Raji (cell line): ENCODE results near the gene ZBTB21.

ENCODE experiments used
- POLR2A ChIP-seq: IDR thresholded peaks from 2 replicates; pipeline ENCODE4 v1.6.1; 2011; ENCODE audit warnings: low read depth, low read length, control low read depth; ENCODE audit not compliant: insufficient read depth

The ZBTB21 gene

DNA sequence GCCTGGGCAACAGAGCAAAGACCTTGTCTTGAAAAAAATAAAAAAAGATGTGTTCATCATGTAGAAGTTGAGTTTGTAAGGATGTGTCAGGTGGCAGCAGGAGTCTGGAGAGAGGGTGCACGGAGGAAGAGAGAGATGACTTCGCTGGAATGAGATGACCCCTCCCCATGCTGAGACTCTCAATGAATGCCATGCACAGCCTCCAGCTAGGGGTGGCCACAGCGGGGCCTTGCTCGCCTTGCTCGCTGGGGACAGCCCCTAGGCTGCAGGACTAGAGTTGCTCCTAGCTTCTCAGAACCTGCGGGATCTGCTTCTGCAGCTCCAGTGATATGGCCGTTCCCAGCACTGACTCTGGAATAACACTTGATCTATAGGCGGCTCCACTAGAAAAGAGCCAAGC is 49.8 kb downstream of the ZBTB21 start:
- no peak for TF ChIP-seq POLR2A

DNA sequence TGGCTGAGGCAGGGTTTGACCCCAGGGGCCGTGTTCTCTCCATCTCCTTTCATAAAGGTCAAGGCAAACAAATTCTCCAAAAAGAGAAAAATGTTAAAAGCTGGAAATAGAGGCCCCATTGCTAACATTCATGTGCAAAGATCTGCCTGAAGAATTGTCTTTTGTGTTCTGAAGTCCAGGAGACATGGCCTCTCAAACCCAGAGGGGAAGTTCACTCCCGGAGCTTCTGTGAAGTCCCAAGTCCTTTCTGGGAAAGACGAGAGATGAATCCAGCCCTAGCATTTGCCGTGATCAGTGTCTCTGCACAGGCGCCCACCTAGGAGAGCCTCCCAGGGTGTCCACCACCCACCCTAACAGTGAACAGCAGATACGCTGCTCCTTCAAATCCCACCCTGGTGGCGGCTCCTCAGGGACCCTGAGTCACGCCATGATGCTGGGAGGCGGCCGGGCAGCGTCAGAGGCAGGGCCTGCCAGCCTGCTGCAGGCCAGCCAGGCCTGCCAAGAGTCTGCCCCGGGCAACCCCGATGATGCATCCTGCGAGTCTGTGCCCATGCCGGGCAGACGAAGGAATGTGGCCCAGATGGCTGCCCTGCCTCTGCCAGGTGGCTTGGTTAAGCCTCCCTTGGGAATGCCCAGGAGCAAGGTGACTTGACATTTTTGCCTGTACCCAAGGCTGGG is 51.1 kb downstream of the ZBTB21 start:
- TF ChIP-seq POLR2A, result no peak

DNA sequence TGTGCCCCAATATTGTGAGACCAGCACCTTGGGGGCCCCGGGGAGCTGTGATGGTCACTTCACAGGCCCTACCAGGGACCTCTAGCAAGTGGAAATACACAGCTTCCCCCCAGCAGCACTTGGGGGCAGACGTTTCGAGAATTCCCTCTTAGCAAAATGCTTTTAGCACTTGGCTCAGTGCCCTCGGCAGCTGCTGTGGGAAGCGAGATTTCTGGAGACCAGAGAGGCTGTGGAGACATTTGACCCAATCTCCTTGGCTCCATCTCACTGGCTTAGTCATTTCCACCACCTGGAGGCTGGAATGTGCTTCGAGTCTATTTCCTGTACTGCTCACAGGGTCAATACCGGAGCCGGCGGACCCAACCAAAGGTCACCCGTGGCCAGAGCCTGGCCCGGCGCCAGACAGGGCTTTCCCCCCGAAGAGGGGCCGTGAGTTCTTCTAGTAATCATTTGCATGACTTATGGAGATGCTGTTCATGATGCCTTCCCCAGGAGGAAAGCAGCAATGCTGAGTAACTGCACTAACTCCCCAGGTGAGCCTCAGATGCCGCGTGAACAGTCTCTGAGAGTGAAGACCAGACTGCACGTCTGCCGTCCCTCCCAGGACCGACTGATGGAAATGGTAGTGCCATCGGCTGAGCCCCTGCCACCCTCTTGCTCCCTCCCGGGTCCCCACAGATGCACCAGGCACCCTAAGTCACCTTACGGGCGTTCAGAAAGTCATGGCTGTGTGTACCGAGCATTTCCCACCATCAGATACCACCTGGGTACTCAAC is 52.0 kb downstream of the ZBTB21 start:
- no peak for TF ChIP-seq POLR2A

DNA sequence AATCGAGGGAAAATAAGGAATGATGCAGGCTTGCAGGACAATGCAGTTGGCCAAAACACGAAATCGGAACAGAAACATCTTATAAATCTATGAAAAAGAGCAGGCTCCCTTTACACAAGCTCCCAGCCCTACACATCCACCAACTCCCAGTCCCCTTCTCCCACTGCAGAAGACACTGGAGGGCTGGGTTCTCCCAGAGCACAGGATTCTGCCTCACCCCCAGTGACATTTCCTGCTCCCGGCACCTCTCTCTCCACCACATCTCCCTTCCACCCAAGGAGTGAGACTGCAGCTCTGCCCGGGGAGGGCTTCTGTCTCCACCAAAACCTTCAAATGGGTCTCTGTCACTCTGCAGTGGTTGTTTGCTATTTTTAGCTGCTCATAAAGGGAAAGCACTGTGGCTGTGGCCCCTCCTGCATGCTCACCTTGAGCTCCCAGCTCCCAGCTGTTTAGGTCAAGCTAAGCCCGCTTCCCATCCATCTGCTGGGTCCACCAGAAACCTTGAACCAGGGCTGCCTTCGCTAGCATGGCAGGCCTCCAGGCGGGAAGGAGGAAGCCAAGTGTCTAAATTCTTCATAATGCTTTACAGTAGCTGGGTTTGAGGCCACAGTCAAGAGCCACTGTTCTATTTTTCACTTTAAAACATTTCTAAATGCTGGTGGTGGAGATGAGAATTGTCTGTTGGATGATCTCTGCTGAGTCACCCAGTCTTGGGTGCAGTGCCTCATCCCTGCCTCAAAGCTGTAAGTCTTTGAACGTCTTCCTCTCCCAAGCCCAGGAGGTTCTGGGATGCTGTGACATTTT is 53.0 kb downstream of the ZBTB21 start:
- TF ChIP-seq POLR2A, result no peak

DNA sequence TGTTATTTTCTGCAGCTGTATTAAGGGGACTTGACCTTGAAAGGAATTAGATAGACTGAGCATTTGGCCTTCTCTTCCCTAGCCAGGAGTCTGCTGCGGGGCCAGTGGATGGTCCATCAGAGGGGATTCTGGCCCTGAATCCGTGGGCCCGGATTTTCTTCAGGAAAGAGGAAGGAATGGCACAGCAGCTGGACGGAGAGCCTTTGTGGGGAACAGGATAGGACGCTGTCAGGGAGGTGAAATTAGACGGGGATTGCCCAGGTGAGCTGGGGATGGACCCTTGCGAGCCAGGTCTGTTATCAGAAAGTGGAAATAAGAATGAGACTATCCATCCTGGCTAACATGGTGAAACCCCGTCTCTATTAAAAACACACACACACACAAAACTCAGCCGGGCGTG is 54.6 kb downstream of the ZBTB21 start:
- no peak for TF ChIP-seq POLR2A

DNA sequence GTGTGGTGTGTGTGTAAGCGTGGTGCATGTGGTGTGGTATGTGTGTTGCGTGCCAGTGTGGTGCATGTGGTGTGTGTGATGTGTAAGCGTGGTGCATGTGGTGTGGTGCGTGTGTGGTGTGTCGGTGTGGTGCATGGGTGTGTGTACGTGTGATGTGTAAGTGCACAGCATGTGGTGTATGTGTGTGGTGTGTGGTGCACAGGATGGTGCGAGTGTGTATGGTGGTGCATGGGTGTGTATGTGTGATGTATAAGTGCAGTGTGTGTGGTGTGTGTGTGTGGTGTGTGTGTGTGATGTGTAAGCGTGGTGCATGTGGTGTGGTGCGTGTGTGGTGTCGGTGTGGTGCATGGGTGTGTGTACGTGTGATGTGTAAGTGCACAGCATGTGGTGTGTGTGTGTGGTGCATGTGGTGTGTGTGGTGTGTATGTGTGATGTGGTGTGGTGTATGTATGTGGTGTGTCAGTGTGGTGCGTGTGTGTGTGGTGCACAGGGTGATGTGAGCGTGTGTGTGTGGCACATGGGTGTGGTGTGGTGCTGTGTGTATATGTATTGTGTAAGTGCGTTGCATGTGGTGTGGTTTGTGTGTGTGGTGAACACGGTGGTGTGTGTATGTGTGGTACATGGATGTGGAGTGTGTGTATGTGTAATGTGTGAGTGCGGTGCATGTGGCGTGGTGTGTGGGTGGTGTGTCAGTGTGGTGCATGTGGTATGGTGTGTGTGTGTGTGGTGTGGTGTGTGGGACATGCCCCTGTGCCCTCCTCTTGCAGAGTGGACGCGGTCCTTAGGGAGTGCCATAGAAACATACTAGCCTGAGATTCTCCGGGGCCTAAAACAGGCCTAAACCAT is 55.3 kb downstream of the ZBTB21 start:
- TF ChIP-seq POLR2A, result no peak

DNA sequence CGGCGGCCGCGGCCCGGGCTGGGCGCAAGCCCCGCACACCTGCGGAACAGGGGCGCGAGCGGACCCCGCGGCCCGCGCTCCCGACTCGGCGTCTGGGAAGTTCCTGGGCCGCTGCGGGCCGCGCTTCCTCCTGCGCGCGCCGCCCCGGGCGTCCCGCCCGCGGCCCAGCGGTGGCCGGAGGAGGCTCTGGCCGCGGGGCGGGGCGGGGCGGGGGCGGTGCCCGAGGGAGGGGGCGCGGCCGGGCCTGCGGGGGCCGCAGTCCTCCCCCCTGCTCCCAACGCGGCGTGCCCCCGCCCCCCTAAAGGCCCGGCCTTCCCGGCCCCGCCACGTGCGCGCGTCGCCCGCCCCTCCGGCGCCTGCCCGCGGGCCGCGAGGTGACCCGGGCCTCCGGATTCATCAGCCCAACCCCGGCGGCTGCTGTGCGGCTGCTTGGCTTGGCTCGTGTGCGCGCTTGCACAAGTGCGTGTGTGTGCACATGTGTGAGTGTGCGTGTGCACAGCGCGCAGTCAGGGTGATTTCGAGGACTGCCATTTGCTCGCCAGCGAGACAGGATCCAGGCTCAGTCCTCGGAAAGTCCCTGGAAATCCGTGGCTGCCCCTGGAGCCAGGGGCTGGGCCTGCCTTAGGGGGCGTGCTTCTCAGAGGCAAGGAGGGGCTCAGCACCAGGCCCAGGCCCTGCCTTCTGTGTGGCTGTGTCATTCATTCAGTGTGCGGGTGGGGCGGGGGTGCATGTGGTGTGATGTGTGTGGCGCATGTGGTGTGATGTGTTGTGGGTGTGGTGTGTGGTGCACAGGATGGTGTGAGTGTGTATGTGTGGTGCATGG is 56.1 kb downstream of the ZBTB21 start, which contains the start of gene C2CD2:
Gene C2CD2 (minus strand): TSS at position 188 of the 823 bp plus-strand sequence. CDS start 370 bp downstream, outside the sequence.
- TF ChIP-seq POLR2A, result no peak

DNA sequence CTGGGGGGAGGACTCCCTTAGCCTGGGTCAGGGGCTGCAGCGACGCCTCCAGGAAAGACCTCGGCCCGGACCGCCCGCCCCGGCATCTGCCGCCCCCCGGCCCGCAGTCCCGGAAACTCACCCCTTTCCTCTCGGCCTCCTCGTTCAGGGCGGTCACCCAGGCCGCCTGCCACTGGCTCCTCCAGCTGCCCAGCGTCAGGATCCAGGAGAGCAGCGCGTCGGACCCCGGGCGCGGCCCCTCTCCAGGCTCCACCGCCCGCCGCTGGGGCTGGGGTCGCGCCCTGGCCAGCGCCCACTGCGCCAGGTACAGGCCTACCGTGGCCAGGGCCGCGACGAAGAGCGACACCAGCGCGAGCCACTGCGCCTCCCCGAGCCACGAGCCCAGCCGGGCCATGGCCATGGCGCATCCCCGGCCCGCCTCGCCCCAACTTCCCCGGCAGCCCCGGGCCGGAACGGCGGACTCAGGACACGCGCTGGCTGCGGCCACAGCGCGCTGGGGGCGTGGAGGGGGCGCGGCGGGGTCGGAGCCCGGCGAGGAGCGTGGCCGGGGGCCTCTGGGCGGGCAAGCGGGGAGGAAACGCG is 56.8 kb downstream of the ZBTB21 start:
- TF ChIP-seq POLR2A, result no peak

DNA sequence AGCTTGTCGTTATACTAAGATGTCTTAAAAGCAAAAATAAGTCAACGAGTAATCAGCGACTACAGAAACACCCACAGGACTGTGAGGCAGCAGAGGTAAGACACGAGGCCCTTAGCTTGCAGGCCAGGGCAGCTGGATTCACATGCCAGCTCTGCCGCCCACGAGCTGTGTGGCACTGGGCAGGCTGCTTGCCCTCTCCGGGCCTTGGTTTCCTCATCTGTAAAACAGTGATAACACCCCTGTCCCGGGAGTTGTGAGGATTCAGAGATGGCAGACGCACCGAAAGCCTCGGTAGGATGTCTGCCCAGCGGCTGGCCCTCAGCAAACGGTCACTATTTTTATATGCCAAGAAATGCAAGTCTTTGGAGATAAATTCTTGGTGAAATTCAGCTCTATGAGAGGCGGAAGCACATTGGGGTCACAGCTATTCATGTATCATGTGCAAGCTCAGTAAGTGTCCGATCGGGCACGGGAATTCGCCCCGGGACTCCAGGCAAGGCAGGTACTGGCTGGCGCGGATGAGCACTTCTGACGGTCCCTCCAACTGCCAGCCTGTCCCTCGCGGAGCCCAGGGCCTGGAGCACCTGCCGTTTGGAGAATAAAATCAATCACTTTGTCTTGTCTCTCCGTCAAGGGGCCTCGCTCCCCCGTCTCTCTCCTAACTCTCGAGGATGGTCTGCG is 57.5 kb downstream of the ZBTB21 start:
- TF ChIP-seq POLR2A, result no peak

DNA sequence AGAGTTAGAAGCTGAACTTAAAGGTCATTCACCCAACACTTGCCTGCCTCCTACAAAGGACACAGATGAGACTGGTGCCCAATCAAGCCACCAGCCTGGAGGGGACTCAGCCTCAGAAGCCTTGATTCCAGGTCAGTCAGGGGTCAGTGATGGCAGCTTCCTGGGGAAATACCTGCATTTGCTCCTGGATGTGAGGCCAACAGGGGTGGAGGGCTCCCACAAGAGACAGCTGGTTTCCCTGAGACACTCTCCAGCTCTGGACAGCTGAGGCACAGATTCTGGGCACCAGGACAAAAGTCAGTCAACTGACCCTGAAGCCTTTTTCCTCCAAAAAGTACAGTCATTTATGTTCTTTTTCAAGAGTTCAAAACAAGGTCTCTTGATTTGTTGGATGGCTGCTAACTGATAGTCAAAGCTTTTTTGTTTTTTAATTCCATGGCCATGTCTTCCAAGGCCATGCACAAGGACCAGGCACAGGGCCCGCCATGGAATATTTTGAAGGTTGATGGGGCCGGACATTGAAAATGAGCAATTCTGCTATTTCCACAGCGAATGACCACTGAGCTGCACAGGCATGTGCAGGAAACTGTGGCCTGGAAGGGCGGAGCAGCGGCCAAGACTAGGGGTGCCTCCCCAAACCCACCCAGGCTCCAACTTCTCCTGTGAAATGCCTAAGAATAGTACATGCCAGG is 58.1 kb downstream of the ZBTB21 start:
- TF ChIP-seq POLR2A, result no peak

DNA sequence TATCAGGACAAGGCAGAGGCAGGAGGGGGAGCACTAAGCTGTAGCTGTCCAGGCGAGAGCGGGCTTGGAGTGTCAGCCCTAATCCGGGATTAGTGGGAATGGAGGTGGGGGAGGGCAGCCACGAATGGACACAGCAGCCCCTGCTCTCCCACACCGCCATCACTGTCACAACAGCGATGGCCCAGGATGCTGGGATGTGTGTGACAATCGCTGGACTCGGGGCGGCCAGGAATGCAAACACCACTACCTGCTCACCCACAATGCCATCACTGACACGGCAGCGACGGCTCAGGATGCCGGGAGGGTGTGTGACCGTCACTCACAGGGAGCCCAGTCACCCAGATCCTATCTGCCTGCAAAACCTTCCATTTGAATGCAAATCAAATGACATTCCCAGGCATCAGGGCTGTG is 59.2 kb downstream of the ZBTB21 start:
- no peak for TF ChIP-seq POLR2A

DNA sequence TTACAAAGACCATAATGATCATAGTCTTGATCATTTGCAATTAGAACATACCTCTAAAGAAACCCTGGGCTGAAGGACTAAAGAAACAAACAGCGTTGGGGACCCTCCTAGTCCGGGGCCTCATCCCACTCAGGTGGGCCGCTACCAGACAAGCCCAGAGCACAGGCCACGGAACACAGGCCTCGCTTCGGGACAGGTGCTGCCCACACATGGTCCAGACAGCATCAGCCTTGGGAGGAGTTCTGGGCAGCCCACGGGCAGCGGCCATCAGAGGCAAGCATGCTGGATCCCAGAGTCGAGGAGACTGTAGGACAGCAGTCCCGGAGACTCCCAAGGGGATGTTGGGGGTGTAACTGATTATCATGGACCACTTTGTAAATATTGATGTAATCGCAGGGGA is 61.3 kb downstream of the ZBTB21 start:
- no peak for TF ChIP-seq POLR2A
